GM12878 (cell line): Measurements from ENCODE around the gene SYMPK. TPM values are rescaled to one million over a fixed set of nuclear protein-coding genes. Genes with fewer than 3 reads are reported as not detected.
A peak's percentile ranks its signal among the peaks of the same experiment; 100 is the strongest.

ENCODE experiments used
- ATAC-seq: fragments of 200-7000 bp; cut with Tn5 transposase; 3 replicates; pipeline ENCODE4 v1.9.1; 2020; ENCODE audit warnings: mild to moderate bottlenecking, moderate library complexity
- BruUV-seq: library from RNA; stranded (reverse); fragments of 400-500 nt; replicated peaks from 2 replicates; lab custom pipeline; 2021; lab: Mats Ljungman, UMichigan
- CTCF ChIA-PET: fragments of 300-600 bp; sonication (Branson Sonifier 250); formaldehyde crosslinking; extraction: SDS; loops from one replicate; lab custom pipeline; 2021; ENCODE audit warnings: inconsistent platforms; lab: Yijun Ruan, JAX
- POLR2A ChIA-PET: fragments of 350-600 bp; formaldehyde crosslinking; extraction: SDS; loops from one replicate; lab custom pipeline; 2021; ENCODE audit warnings: inconsistent platforms; lab: Charles Lee
- RAD21 ChIA-PET: fragments of 300-600 bp; sonication (Branson Sonifier 250); formaldehyde crosslinking; loops from one replicate; lab custom pipeline; 2023; ENCODE audit warnings: antibody characterized with exemption; ENCODE audit not compliant: unreplicated experiment; lab: Charles Lee
- SMC1A ChIA-PET: fragments of 300-600 bp; sonication (Branson Sonifier 250); formaldehyde crosslinking; loops from one replicate; lab custom pipeline; 2023; ENCODE audit not compliant: unreplicated experiment, uncharacterized antibody; lab: Charles Lee
- DNase-seq: peaks from one replicate; pipeline ENCODE4 v3.0.0-alpha.2; 2011; ENCODE audit warnings: low read depth, low spot score
- FAIRE-seq: peaks from 3 replicates; lab custom pipeline; 2011; peaks lifted over from hg19 to GRCh38; lab: Jason Lieb, UNC
- H2AFZ ChIP-seq: 2 replicates; pipeline ENCODE4 v1.6.0; 2011; ENCODE audit warnings: low read depth, low read length, control low read depth; ENCODE audit not compliant: control insufficient read depth
- H3K27ac ChIP-seq: 2 replicates; pipeline ENCODE4 v1.5.1; 2011; ENCODE audit warnings: control low read depth; ENCODE audit not compliant: control insufficient read depth, insufficient read depth
- H3K27me3 ChIP-seq, 2 experiments: replicated peaks in 1 of 2; 2 replicates each; pipeline versions ENCODE4 v1.6.0 to v1.6.1; 2011; ENCODE audit warnings: low read length in 1 of 2; ENCODE audit not compliant: control insufficient read depth in 2 of 2, insufficient read depth in 2 of 2
- H3K36me3 ChIP-seq, 2 experiments: 2 replicates each; pipeline ENCODE4 v1.5.1; 2011; ENCODE audit warnings: low read length in 1 of 2; ENCODE audit not compliant: control insufficient read depth in 2 of 2, insufficient read depth in 2 of 2
- H3K4me1 ChIP-seq: 2 replicates; pipeline ENCODE4 v1.6.1; 2011; ENCODE audit warnings: mild to moderate bottlenecking, low read length, moderate library complexity, mixed read lengths; ENCODE audit not compliant: control insufficient read depth, insufficient read depth
- H3K4me2 ChIP-seq: 2 replicates; pipeline ENCODE4 v1.6.0; 2011; ENCODE audit warnings: control low read depth; ENCODE audit not compliant: control insufficient read depth, insufficient read depth
- H3K4me3 ChIP-seq: fragments of 200-600 bp; sonication (generic); 2 replicates; pipeline ENCODE4 v1.5.1; 2016
- H3K79me2 ChIP-seq: 2 replicates; pipeline ENCODE4 v1.6.0; 2011; ENCODE audit warnings: low read length; ENCODE audit not compliant: control insufficient read depth, insufficient read depth
- H3K9ac ChIP-seq: 2 replicates; pipeline ENCODE4 v1.8.0; 2011; ENCODE audit warnings: low read length, control low read depth, mixed read lengths; ENCODE audit not compliant: control insufficient read depth, insufficient read depth
- H3K9me3 ChIP-seq: replicated peaks from 3 replicates; pipeline ENCODE4 v1.5.1; 2011; ENCODE audit warnings: mild to moderate bottlenecking, low read length; ENCODE audit not compliant: control insufficient read depth, insufficient read depth
- H4K20me1 ChIP-seq: 2 replicates; pipeline ENCODE4 v1.6.0; 2011; ENCODE audit not compliant: control insufficient read depth, insufficient read depth
- POLR2A ChIP-seq: IDR thresholded peaks from 2 replicates; pipeline ENCODE4 v1.6.1; 2011; ENCODE audit warnings: low read depth, mild to moderate bottlenecking, low read length
- POU2F2 ChIP-seq: IDR thresholded peaks from 3 replicates; pipeline ENCODE4 v1.6.1; 2011; ENCODE audit warnings: low read depth, mild to moderate bottlenecking, low read length, borderline replicate concordance
- RB1 ChIP-seq: fragments of 450-650 bp; formaldehyde crosslinking; IDR thresholded peaks from 2 replicates; pipeline ENCODE4 v1.6.1; 2017; ENCODE audit warnings: mild to moderate bottlenecking, borderline replicate concordance
- SRF ChIP-seq, 2 experiments: IDR thresholded peaks; 2 replicates each; pipeline ENCODE4 v1.6.1; 2011; ENCODE audit warnings: low read depth in 2 of 2, low read length in 2 of 2, mild to moderate bottlenecking in 1 of 2, moderate library complexity in 1 of 2
- WGBS: methylation state at CpG from one replicate; pipeline ENCODE4 v1.1.6; 2016; ENCODE audit warnings: low lambda C conversion rate; ENCODE audit not compliant: insufficient replicate concordance, insufficient coverage; ENCODE audit errors: missing lambda C conversion rate; 5-methylcytosine and 5-hydroxymethylcytosine counted together
- in situ Hi-C: fragments of 300-500 bp; cut with MboI; formaldehyde crosslinking; loops from 9 replicates; pipeline ENCODE4 v1.14.3; 2018; ENCODE audit warnings: mixed read lengths
- intact Hi-C: fragments of 100-400 bp; cut with micrococcal nuclease; formaldehyde crosslinking; loops from one replicate; pipeline ENCODE4 v1.14.2; 2022; ENCODE audit not compliant: unreplicated experiment
- polyA plus RNA-seq, 11 experiments: library from polyadenylated mRNA; depleted of rRNA in 4 of 11; unstranded in 6 of 11; stranded (reverse) in 5 of 11; fragments of >200 nt; fragmentation: Nextera tagmentation in 4 of 11; fragmentation: Illumina TruSeq in 1 of 11; extraction: Ambion mirVana in 4 of 11; extraction: Trizol in 1 of 11; gene quantifications; 1 replicate in 1 of 11; 2 replicates in 10 of 11; pipeline versions ENCODE4 v1.2.1 to v1.2.3, GENCODE V29; 2011 to 2016; ENCODE audit warnings: inconsistent platforms in 2 of 11, missing spikeins in 2 of 11, low read depth in 1 of 11
- total RNA-seq, 4 experiments: library from RNA; depleted of rRNA in 3 of 4; stranded (reverse); fragments of >200 nt in 3 of 4; fragmentation: Illumina TruSeq in 1 of 4; extraction: Trizol in 1 of 4; gene quantifications; 2 replicates each; pipeline versions ENCODE4 v1.2.1 to v1.2.3, GENCODE V29; 2013 to 2021

SYMPK gene
- total and polyA plus RNA-seq, 10 of the 15 experiments (the other 5 are each of a cell fraction or from before 2014, with no cell fraction given): 0.49 to 109 (median 42.5) TPM

DNA sequence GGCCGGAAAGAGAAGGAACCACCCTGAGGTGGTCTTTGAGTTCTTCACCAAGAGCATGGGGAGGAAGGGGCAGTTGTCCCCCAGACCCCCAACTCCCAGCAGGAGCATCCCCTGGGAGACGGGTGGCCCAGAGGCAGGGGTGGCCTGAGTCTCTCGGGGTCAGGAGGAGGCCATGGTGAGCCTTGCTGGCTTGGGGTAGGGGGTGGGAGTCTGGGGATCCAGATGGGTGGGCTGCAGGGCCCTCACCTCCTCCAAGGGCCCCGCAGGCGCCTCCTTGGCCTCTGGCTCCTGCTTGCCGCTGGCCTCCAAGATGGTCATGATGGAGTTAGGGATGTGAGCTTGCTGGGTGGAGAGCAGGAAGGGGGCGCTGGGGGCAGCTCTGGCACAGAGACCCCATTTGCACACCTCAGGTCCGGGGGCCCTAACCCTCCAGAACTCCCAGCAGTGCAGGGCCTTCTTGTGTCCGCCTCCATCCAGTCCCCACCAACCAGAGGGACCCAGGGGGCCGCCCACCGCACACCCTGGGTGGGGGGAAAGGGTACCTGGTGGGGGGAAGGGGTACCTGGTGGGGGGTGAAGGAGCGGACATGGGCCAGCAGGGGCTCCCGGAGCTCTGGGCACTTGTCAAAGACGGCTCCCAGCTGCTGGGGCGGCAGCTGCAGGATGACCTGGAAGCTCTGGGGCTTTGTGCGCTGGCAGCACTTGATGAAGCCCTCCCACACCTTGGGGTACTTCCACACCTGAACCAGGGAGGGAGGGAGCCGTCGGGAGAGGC, 46.5 kb downstream of the SYMPK start:
- H3K9me3 ChIP-seq: no peaks in the 10 kb centered on the region
- no peaks in the 10 kb centered on the region for H3K27me3 ChIP-seq

DNA sequence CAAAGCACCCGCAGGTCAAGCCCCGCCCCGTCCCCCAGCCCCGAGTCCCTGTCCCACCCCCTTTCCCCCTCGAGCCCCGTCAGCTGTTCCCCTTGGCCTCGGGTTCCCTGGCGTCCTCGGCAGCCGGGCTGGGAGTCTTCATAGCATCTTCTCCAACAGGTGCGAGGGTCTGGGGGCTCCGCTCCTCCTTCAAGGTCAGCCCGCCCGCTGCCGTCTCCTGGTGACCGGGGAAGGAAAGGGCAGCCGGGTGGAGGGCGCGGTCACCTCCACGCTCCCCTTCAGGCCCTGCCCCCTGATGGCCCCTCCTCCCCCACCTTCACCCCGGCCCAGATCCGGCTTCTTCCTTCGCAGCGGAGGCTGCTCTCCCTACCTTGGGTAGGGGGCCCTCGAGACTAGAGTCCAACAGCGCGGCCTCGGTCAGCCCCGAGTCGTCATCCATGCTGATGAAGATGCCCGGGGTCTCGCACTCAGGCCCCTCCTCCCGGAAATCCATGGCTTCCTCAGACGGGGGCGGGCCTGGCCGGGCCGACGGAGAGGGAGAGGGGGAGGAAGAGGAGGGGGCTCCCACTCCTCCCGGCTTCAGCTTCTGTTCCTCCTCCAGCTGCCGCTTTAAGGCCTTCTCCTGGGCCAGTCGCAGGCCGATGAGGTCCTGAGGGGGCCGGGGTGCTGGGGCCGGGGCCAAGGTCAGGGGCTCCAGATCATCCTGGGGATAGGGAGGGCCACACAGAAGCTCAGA, 47.3 kb downstream of the SYMPK start:
- Histone ChIP-seq H3K79me2 (no peaks in the 10 kb centered on the region), H3K4me1 (no peaks in the 10 kb centered on the region; the same call in 1 of the 2 replicates), H3K4me2 (no peak overlapping the region), H4K20me1 (no peaks in the 10 kb centered on the region), H3K27me3 (no peaks in the 10 kb centered on the region), H3K9me3 (no peaks in the 10 kb centered on the region), H2AFZ (no peak overlapping the region), H3K4me3 (no peak overlapping the region), H3K9ac (no peak overlapping the region), H3K36me3 (peaks cover 0 to 4% of the 10 kb centered on the region in 2 experiments; a peak in 1 of 4 replicates), H3K27ac (no peak overlapping the region)
- in situ Hi-C loops (no loop called here), intact Hi-C loops (loop anchor here (5.0 to 10.0 kb wide), 2 partner anchors 87 to 179 kb away; partner anchors contain the start of genes CCDC61 and MYPOP)
- RAD21 ChIA-PET: no interaction called here
- CTCF ChIA-PET: interaction anchor here (1.1 to 2.4 kb wide), 7 partner anchors 8 to 123 kb away, joined by 4 to 13 read pairs (median 7); partner anchors contain the start of genes QPCTL, SIX5 and SNRPD2
- 80% methylated on average over 22 of the region's 44 CpGs for WGBS
- DNase-seq (no peak), FAIRE-seq (no peak), ATAC-seq (no peak)
- POLR2A ChIA-PET: no interaction called here
- SMC1A ChIA-PET: no interaction called here
- TF ChIP-seq RB1 (no peak), POU2F2 (no peak)
- no TSS peak for BruUV-seq

More for the DNA sequence above, 46.5 kb downstream of the SYMPK start:
- Histone ChIP-seq H3K4me2 (no peak overlapping the region), H3K9ac (no peak overlapping the region), H3K79me2 (no peaks in the 10 kb centered on the region), H3K36me3 (peaks cover 1 to 4% of the 10 kb centered on the region in 2 experiments; a peak in 3 of 4 replicates), H3K4me1 (no peaks in the 10 kb centered on the region), H3K4me3 (no peak overlapping the region), H4K20me1 (no peaks in the 10 kb centered on the region), H2AFZ (no peak overlapping the region), H3K27ac (no peak overlapping the region)
- SMC1A ChIA-PET: interaction anchor here (0.6 to 1.8 kb wide), 5 partner anchors 17 to 200 kb away, joined by 3 to 9 read pairs (median 5); partner anchors contain the start of gene SYMPK
- BruUV-seq: no TSS peak
- RAD21 ChIA-PET: interaction anchor here (0.7 to 1.9 kb wide), 10 partner anchors 7 to 200 kb away, joined by 3 to 14 read pairs (median 6); partner anchors contain the start of genes CCDC61, FOXA3, IRF2BP1 and MYPOP
- TF ChIP-seq POLR2A (peak; percentile 12; the same call in 1 of the 2 replicates), SRF (IDR thresholded peaks at IDR 0.05; ENCODE audit: low read depth in 2 of 2, low read length in 2 of 2) (no peak)
- no peak for FAIRE-seq
- POLR2A ChIA-PET: interaction anchor here (0.6 to 1.9 kb wide), 4 partner anchors 18 to 65 kb away, joined by 3 to 8 read pairs (median 4); partner anchors contain the start of gene SYMPK
- ATAC-seq: no peak
- WGBS: 63% methylated on average over 11 of the region's 18 CpGs
- DNase-seq: no peak
- intact Hi-C loops (loop anchor here (1.0 to 10.0 kb wide), 3 partner anchors 67 to 178 kb away; partner anchors contain the start of genes CCDC61 and MYPOP), in situ Hi-C loops (no loop called here)
- CTCF ChIA-PET: interaction anchor here (0.5 to 2.4 kb wide), 39 partner anchors 9 to 525 kb away, joined by 3 to 28 read pairs (median 5); partner anchors contain the start of genes CCDC61, DMWD, FBXO46 and FOXA3
